Mucosa of descending colon (tissue), 3 donors: ENCODE data around the gene CTH. TPM values are rescaled to one million over a fixed set of nuclear protein-coding genes. Genes with fewer than 3 reads are reported as not detected.

Experiments used
- ATAC-seq: fragments of 200-7000 bp; cut with Tn5 transposase; one replicate; pipeline ENCODE4 v1.9.1; 2020; ENCODE audit warnings: mild to moderate bottlenecking, moderate library complexity
- DNase-seq, 3 donors: peaks; one replicate each; pipeline ENCODE4 v3.0.0-alpha.2; 2020
- H3K36me3 ChIP-seq: fragments of 200-600 bp; one replicate; pipeline ENCODE4 v1.8.0; 2021; ENCODE audit warnings: low read depth, mild to moderate bottlenecking
- H3K4me1 ChIP-seq: fragments of 200-600 bp; one replicate; pipeline ENCODE4 v1.8.0; 2021; ENCODE audit warnings: low read depth, mild to moderate bottlenecking
- H3K4me3 ChIP-seq: fragments of 200-600 bp; one replicate; pipeline ENCODE4 v1.8.0; 2021; ENCODE audit warnings: mild to moderate bottlenecking
- H3K9me3 ChIP-seq: fragments of 200-600 bp; one replicate; pipeline ENCODE4 v1.8.0; 2021; ENCODE audit warnings: mild to moderate bottlenecking
- intact Hi-C, 2 donors: fragments of 100-400 bp; cut with DNase I in 1 of 2; cut with micrococcal nuclease in 1 of 2; formaldehyde crosslinking; loops; one replicate each; pipeline versions ENCODE4 v1.11.0 to v1.11.1; 2022; cut with DNase I, micrococcal nuclease
- total RNA-seq, 3 donors: library from RNA; stranded (reverse); fragmentation: NEBNext Ultra II Directional in 2 of 3; extraction: Animal tissue kit (Norgen Biotek cat#: 25700) in 2 of 3; gene quantifications; one replicate each; pipeline versions ENCODE4 v1.2.1 to v1.2.4, GENCODE V29; 2021 to 2023
- TF ChIP-seq, protein P1 (sequence below): fragments of 200-600 bp; IDR thresholded peaks from one replicate; pipeline ENCODE4 v1.8.0; 2022; ENCODE audit warnings: antibody characterized with exemption, mild to moderate bottlenecking
- donor health status: DM: no; HTN: no; CAD: no; lungs with moderate emphysema.
- donor health status: DM: no; HTN: no; CAD: no.
- donor health status: DM: no; HTN: yes; CAD: no.

The CTH gene
- total RNA-seq, 3 donors from 2014 or later = 5.4 to 13.8 (median 7.2) TPM

DNA sequence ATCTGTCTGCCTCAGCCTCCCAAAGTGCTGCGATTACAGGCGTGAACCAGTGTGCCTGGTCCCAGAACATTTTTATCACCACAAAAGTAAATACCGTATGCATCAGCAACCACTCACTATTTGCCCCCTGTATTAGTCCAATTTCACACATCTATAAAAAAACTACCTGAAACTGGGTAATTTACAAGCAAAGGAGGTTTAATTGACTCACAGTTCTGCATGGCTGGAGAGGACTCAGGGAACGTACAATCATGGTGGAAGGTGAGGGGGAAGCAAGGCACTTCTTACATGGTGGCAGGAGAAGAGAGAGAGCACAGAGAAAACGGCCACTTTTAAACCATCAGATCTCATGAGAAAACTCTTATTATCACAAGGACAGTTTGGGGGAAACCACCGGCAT, 25.6 kb upstream of the CTH start:
- ATAC-seq (no peak), DNase-seq (no peak)
- H3K4me3 ChIP-seq = no peak overlapping the region
- intact Hi-C loops = no loop called here
- H3K4me1 ChIP-seq = no peaks in the 10 kb centered on the region
- TF ChIP-seq, protein P1, sequence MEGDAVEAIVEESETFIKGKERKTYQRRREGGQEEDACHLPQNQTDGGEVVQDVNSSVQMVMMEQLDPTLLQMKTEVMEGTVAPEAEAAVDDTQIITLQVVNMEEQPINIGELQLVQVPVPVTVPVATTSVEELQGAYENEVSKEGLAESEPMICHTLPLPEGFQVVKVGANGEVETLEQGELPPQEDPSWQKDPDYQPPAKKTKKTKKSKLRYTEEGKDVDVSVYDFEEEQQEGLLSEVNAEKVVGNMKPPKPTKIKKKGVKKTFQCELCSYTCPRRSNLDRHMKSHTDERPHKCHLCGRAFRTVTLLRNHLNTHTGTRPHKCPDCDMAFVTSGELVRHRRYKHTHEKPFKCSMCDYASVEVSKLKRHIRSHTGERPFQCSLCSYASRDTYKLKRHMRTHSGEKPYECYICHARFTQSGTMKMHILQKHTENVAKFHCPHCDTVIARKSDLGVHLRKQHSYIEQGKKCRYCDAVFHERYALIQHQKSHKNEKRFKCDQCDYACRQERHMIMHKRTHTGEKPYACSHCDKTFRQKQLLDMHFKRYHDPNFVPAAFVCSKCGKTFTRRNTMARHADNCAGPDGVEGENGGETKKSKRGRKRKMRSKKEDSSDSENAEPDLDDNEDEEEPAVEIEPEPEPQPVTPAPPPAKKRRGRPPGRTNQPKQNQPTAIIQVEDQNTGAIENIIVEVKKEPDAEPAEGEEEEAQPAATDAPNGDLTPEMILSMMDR = no peak
- no peaks in the 10 kb centered on the region for H3K9me3 ChIP-seq
- no peaks in the 10 kb centered on the region for H3K36me3 ChIP-seq

DNA sequence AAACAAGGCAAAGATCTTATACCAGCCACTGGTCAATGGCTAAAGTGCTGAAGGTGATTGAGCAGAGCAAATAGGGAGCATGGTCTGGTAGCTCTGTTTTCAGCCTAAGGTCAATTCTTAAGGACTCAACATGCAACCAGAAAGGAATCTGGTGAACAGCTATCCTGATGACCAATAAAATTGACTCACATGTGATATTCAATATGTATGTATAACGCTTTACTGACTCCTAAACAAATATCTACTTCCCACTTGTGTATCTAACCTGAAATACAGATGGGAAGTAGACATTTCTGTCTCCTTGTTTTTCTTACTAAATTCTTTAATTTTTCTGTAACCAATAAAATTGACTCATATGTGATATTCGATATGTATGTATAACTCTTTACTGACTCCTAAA, 24.9 kb upstream of the CTH start:
- ATAC-seq = no peak
- H3K36me3 ChIP-seq = no peaks in the 10 kb centered on the region
- DNase-seq = no peak
- intact Hi-C loops = no loop called here
- TF ChIP-seq, protein P1 = no peak
- no peaks in the 10 kb centered on the region for H3K4me1 ChIP-seq
- no peak overlapping the region for H3K4me3 ChIP-seq
- H3K9me3 ChIP-seq = no peaks in the 10 kb centered on the region

DNA sequence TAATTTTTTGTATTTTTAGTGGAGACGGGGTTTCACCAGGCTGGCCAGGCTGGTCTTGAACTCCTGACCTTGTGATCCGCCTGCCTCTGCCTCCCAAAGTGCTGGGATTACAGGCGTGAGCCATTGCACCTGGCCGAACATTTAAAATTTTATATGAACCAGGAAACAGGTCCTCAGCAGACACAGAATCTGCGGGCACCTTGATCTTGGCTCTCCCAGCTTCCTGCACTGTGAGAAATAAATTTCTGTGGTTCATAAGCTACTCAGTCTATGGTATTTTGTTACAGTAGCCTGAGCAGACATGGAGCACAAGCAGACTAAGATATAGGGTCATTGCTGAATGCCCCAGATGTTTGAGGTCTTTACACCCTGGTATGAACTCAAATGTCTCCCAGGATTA, 23.6 kb upstream of the CTH start:
- TF ChIP-seq, protein P1 = no peak
- Histone ChIP-seq H3K9me3 (no peaks in the 10 kb centered on the region), H3K36me3 (no peaks in the 10 kb centered on the region), H3K4me1 (no peaks in the 10 kb centered on the region), H3K4me3 (no peak overlapping the region)
- intact Hi-C loops = no loop called here
- peak; percentile 44 for ATAC-seq
- DNase-seq = no peak

DNA sequence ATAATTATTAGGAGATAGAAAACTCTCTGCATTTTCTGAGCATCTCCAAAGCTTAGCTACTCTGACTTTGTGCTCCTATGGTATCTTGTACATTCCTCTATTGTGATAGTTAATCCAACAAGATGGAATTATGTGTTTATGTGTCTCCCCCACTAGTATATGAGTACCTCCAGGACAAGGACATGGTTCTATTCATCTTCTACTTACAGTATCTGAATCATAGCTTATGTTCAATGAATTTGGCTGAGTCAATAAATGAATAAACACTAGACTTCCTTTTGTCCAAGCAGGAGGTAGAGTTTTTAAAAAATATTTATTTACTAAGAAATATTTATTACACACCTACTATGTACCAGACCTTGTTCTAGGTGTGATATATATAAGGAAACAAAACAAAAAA, 18.4 kb upstream of the CTH start:
- no peak overlapping the region for H3K4me3 ChIP-seq
- no peak for ATAC-seq
- no peaks in the 10 kb centered on the region for H3K9me3 ChIP-seq
- no peak for DNase-seq
- TF ChIP-seq, protein P1 = no peak
- H3K4me1 ChIP-seq = no peaks in the 10 kb centered on the region
- no peaks in the 10 kb centered on the region for H3K36me3 ChIP-seq
- intact Hi-C loops = no loop called here

DNA sequence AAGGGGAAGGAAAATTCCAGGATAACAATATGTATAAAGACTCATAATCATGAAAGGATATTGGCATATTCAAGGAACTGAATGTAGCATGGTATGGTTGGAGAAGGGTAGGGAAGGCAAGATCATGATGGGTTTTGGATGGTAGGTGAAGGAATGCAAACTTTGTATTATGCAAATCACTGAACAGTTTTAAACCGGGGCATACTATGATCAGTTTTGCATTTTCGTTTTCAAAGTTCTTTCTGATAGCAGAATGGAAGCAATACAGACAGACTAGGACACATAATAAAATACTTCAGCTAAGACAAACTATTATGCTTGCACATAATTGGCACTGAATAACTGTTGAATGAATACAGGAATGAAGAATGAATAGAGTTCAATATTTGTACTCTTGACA, 14.5 kb upstream of the CTH start:
- Histone ChIP-seq H3K9me3 (no peaks in the 10 kb centered on the region), H3K36me3 (no peaks in the 10 kb centered on the region), H3K4me3 (no peak overlapping the region), H3K4me1 (no peaks in the 10 kb centered on the region)
- TF ChIP-seq, protein P1 = no peak
- ATAC-seq (no peak), DNase-seq (no peak)
- intact Hi-C loops = no loop called here

DNA sequence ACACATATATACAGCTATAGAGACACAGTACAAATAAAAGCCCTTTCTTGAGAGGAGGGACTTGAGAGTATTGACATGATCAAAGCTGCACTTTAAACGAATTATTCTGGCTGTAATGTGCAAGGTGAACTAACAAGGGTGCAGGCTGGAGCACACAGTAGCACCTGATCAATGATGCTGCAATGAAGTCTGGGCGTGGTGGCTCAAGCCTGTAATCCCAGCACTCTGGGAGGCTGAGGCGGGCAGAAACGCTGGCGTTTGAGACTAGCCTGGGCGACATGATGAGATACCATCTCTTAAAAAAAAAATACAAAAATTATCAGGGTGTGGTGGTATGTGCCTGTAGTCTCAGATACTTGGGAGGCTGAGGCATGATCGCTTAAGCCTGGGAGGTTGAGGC, 14.1 kb upstream of the CTH start:
- no peaks in the 10 kb centered on the region for H3K36me3 ChIP-seq
- no peak overlapping the region for H3K4me3 ChIP-seq
- intact Hi-C loops = no loop called here
- no peaks in the 10 kb centered on the region for H3K9me3 ChIP-seq
- DNase-seq (no peak), ATAC-seq (peak; percentile 56)
- TF ChIP-seq, protein P1 = no peak
- H3K4me1 ChIP-seq = no peaks in the 10 kb centered on the region
